HCT116 (cell line): ENCODE measurements around the gene ACHE. TPM values are rescaled to one million over a fixed set of nuclear protein-coding genes. Genes with fewer than 3 reads are reported as not detected.

Experiments
- ATAC-seq: fragments of 200-7000 bp; cut with Tn5 transposase; 2 replicates; pipeline ENCODE4 v1.9.1; 2020; ENCODE audit warnings: mild to moderate bottlenecking, moderate library complexity
- BruUV-seq: library from RNA; stranded (reverse); fragments of 400-500 nt; replicated peaks from 2 replicates; lab custom pipeline; 2021; lab: Mats Ljungman, UMichigan
- CTCF ChIA-PET: fragments of 300-600 bp; sonication (Branson Sonifier 250); formaldehyde crosslinking; loops from one replicate; lab custom pipeline; 2021; ENCODE audit warnings: antibody characterized with exemption; lab: Charles Lee
- POLR2A ChIA-PET: fragments of 300-600, 350-600 bp; sonication (Branson Sonifier 250); formaldehyde crosslinking; loops from one replicate; lab custom pipeline; 2021; ENCODE audit warnings: antibody characterized with exemption; lab: Charles Lee
- RAD21 ChIA-PET, 2 experiments: fragments of 300-600 bp; sonication (Branson Sonifier 250); formaldehyde crosslinking; loops; one replicate each; lab custom pipeline; 2023; ENCODE audit warnings: low total read pairs in 2 of 2; ENCODE audit not compliant: uncharacterized antibody in 2 of 2, unreplicated experiment in 2 of 2, low non-redundant PET in 1 of 2; lab: Charles Lee
- DNase-seq: peaks from one replicate; pipeline ENCODE4 v3.0.0-alpha.2; 2010; ENCODE audit warnings: low read depth, low spot score
- H2AFZ ChIP-seq: fragments of 200-600 bp; shearing (Covaris generic), sonication (generic); 2 replicates; pipeline ENCODE4 v1.6.1; 2017; ENCODE audit warnings: low read depth, mixed run types, mixed read lengths, antibody characterized with exemption, low read length; ENCODE audit not compliant: poor library complexity, severe bottlenecking
- H3K27ac ChIP-seq: 2 replicates; pipeline ENCODE4 v1.5.1; 2012; ENCODE audit warnings: low read depth, low read length
- H3K27me3 ChIP-seq: fragments of 200-600 bp; sonication (generic); 2 replicates; pipeline ENCODE4 v1.6.1; 2016; ENCODE audit warnings: mixed run types, low read length, mixed read lengths; ENCODE audit not compliant: insufficient read depth
- H3K36me3 ChIP-seq, 2 experiments: fragments of 200-500 bp in 1 of 2; fragments of 200-600 bp in 1 of 2; sonication (Bioruptor generic) in 1 of 2; sonication (generic) in 1 of 2; 2 replicates each; pipeline versions ENCODE4 v1.5.1 to v1.6.1; 2014 to 2016; ENCODE audit warnings: low read length in 2 of 2, inconsistent platforms in 1 of 2, mixed read lengths in 1 of 2, mixed run types in 1 of 2; ENCODE audit not compliant: insufficient read depth in 2 of 2, control insufficient read depth in 1 of 2
- H3K4me1 ChIP-seq, 2 experiments: fragments of 200-600 bp in 1 of 2; sonication (generic) in 1 of 2; 2 replicates each; pipeline versions ENCODE4 v1.5.1 to v1.6.1; 2012 to 2017; ENCODE audit warnings: low read length in 2 of 2, inconsistent platforms in 1 of 2, mild to moderate bottlenecking in 1 of 2, mixed read lengths in 1 of 2, mixed run types in 1 of 2, moderate library complexity in 1 of 2; ENCODE audit not compliant: insufficient read depth in 2 of 2, control insufficient read depth in 1 of 2
- H3K4me2 ChIP-seq: fragments of 200-600 bp; sonication (generic); 2 replicates; pipeline ENCODE4 v1.6.1; 2017; ENCODE audit warnings: mixed run types, low read length, mixed read lengths
- H3K4me3 ChIP-seq, 2 experiments: fragments of 200-600 bp in 1 of 2; sonication (generic) in 1 of 2; replicated peaks in 1 of 2; 2 replicates each; pipeline ENCODE4 v1.5.1; 2011 to 2016; ENCODE audit warnings: low read length in 2 of 2, control low read depth in 1 of 2, low read depth in 1 of 2, mild to moderate bottlenecking in 1 of 2, mixed read lengths in 1 of 2, mixed run types in 1 of 2
- H3K79me2 ChIP-seq: fragments of 200-600 bp; sonication (generic); 2 replicates; pipeline ENCODE4 v1.6.1; 2017; ENCODE audit warnings: mild to moderate bottlenecking, mixed run types, low read length, moderate library complexity, mixed read lengths; ENCODE audit not compliant: insufficient read depth
- H3K9ac ChIP-seq: fragments of 200-600 bp; sonication (generic); 2 replicates; pipeline ENCODE4 v1.6.1; 2016; ENCODE audit warnings: low read length, mixed read lengths
- H3K9me2 ChIP-seq: fragments of 200-600 bp; sonication (generic), shearing (Covaris generic); 2 replicates; pipeline ENCODE4 v1.6.1; 2017; ENCODE audit warnings: mixed run types, mild to moderate bottlenecking, moderate library complexity; ENCODE audit not compliant: insufficient read depth
- H3K9me3 ChIP-seq, 2 experiments: fragments of 200-500 bp in 1 of 2; fragments of 200-600 bp in 1 of 2; sonication (Bioruptor generic) in 1 of 2; sonication (generic) in 1 of 2; 2 replicates each; pipeline ENCODE4 v1.6.1; 2014 to 2017; ENCODE audit warnings: low read length in 2 of 2, mixed read lengths in 2 of 2, inconsistent platforms in 1 of 2, low read depth in 1 of 2, mild to moderate bottlenecking in 1 of 2, mixed run types in 1 of 2, moderate library complexity in 1 of 2; ENCODE audit not compliant: control insufficient read depth in 1 of 2, insufficient read depth in 1 of 2
- H4K20me1 ChIP-seq: fragments of 200-600 bp; sonication (generic), shearing (Covaris generic); 2 replicates; pipeline ENCODE4 v1.6.1; 2017; ENCODE audit warnings: mixed run types, mild to moderate bottlenecking, moderate library complexity; ENCODE audit not compliant: insufficient read depth
- CTCF ChIP-seq, 3 experiments: fragments of 200-600 bp in 1 of 3; sonication (generic) in 1 of 3; IDR thresholded peaks in 2 of 3; conservative IDR thresholded peaks in 1 of 3; 2 replicates each; pipeline ENCODE4 v1.5.1; 2012 to 2017; ENCODE audit warnings: low read depth in 2 of 3, low read length in 2 of 3, antibody characterized with exemption in 1 of 3, borderline replicate concordance in 1 of 3, control low read depth in 1 of 3, mild to moderate bottlenecking in 1 of 3, mixed read lengths in 1 of 3, mixed run types in 1 of 3, moderate library complexity in 1 of 3; ENCODE audit not compliant: insufficient read depth in 1 of 3
- EZH2 ChIP-seq: fragments of 200-600 bp; sonication (generic); IDR thresholded peaks from 2 replicates; pipeline ENCODE4 v1.6.1; 2017; ENCODE audit warnings: antibody characterized with exemption, mixed run types
- EZH2phosphoT487 ChIP-seq: fragments of 200-600 bp; IDR thresholded peaks from 2 replicates; pipeline ENCODE4 v1.6.1; 2018; ENCODE audit warnings: antibody characterized with exemption, borderline replicate concordance
- MAX ChIP-seq: IDR thresholded peaks from 2 replicates; pipeline ENCODE4 v1.6.1; 2012
- POLR2A ChIP-seq: IDR thresholded peaks from 2 replicates; pipeline ENCODE4 v1.7.0; 2011; ENCODE audit warnings: borderline replicate concordance; ENCODE audit not compliant: insufficient read depth, insufficient read length; ENCODE audit errors: extremely low read depth
- POLR2AphosphoS5 ChIP-seq: IDR thresholded peaks from 2 replicates; pipeline ENCODE4 v1.6.1; 2011; ENCODE audit warnings: mild to moderate bottlenecking, low read depth, low read length, moderate library complexity
- RAD21 ChIP-seq: IDR thresholded peaks from 2 replicates; pipeline ENCODE4 v1.6.1; 2012; ENCODE audit warnings: low read depth, mild to moderate bottlenecking
- REST ChIP-seq: IDR thresholded peaks from 2 replicates; pipeline ENCODE4 v1.6.1; 2012; ENCODE audit warnings: low read depth
- SIN3A ChIP-seq: IDR thresholded peaks from 2 replicates; pipeline ENCODE4 v1.6.1; 2012; ENCODE audit warnings: low read depth
- SP1 ChIP-seq: IDR thresholded peaks from 2 replicates; pipeline ENCODE4 v1.6.1; 2012; ENCODE audit warnings: low read depth
- ZFX ChIP-seq: fragments of 450-650 bp; IDR thresholded peaks from 2 replicates; pipeline ENCODE4 v1.6.1; 2017
- ZNF274 ChIP-seq: fragments of 200-500 bp; sonication (Bioruptor generic); IDR thresholded peaks from 2 replicates; pipeline ENCODE4 v1.6.1; 2014; ENCODE audit warnings: mild to moderate bottlenecking, low read depth, low read length, inconsistent platforms
- intact Hi-C: fragments of 100-400 bp; cut with micrococcal nuclease; formaldehyde crosslinking; loops from 2 replicates; pipeline ENCODE4 v1.10.0; 2022
- total RNA-seq: library from RNA; stranded (reverse); gene quantifications from one replicate; pipeline ENCODE4 v1.2.1, GENCODE V29; 2021; ENCODE audit not compliant: unreplicated experiment

ACHE gene
- total RNA-seq, 1 experiment from 2014 or later = 1.8 TPM

- BruUV-seq = TSS peak; percentile 86
- intact Hi-C loops = loop anchor here (1.0 to 2.0 kb wide), 3 partner anchors 53 to 383 kb away; no protein-coding TSS in a partner anchor
Observed at GRCh38 chr7:100852048-100852872, 43.4 kb downstream of the ACHE start, which contains the start of gene SLC12A9. Gene SLC12A9 (plus strand): TSS chr7:100852713. CDS start chr7:100854198, 1,485 bp downstream.

More at GRCh38 chr7:100852048-100852872, 43.4 kb downstream of the ACHE start, which contains the start of gene SLC12A9:
- no peaks in the 10 kb centered on the region for H3K9me3 ChIP-seq
- H3K27ac ChIP-seq = peak within 1 kb of the TSS; percentile 63
- ChIA-PET CTCF (interaction anchor here (0.6 to 3.4 kb wide), 14 partner anchors 9 to 383 kb away, joined by 3 to 52 read pairs (median 4); partner anchors contain the start of genes EPHB4, MOSPD3, POP7 and SRRT), POLR2A (interaction anchor here (0.6 to 3.3 kb wide), 5 partner anchors 15 to 424 kb away, joined by 3 to 17 read pairs (median 3); partner anchors contain the start of genes POP7, TRIP6, UFSP1 and ZCWPW1), RAD21 (interaction anchor here (0.5 to 2.3 kb wide), 7 partner anchors 12 to 148 kb away, joined by 3 to 12 read pairs (median 5); partner anchors contain the start of gene POP7 (in 2 of the 2))
- H3K36me3 ChIP-seq = no peaks in the 10 kb centered on the region
- H3K9ac ChIP-seq = peak within 1 kb of the TSS; percentile 77
- H3K27me3 ChIP-seq = no peaks in the 10 kb centered on the region
- DNase-seq = peak; percentile 81
- H3K4me3 ChIP-seq = peak within 1 kb of the TSS; percentile 83 to 84
- H3K9me2 ChIP-seq = no peaks in the 10 kb centered on the region
- H2AFZ ChIP-seq = no peak within 1 kb of the TSS
- H3K79me2 ChIP-seq = peaks cover 18% of the 10 kb centered on the region; the same call in 1 of the 2 replicates
- TF ChIP-seq CTCF (IDR thresholded peaks at IDR 0.05 in 2 of 3, conservative IDR thresholded peaks at IDR 0.05 in 1 of 3; ENCODE audit: borderline replicate concordance in 1 of 3, insufficient read depth in 1 of 3, low read depth in 2 of 3, low read length in 2 of 3) (peak; percentile 84 to 95 (median 94)), ZNF274 (no peak), SP1 (0 out of 2 replicates have a peak, but pooled peaks have one; percentile 45), POLR2AphosphoS5 (peak; percentile 61), EZH2phosphoT487 (no peak), EZH2 (no peak), POLR2A (peak; percentile 17), RAD21 (peak; percentile 99), REST (no peak), SIN3A (peak; percentile 95; the same call in 1 of the 2 replicates), ZFX (peak; percentile 56; the same call in 1 of the 2 replicates), MAX (peak; percentile 99)
- peaks cover 6 to 16% of the 10 kb centered on the region in 2 experiments; a peak in 3 of 4 replicates for H3K4me1 ChIP-seq
- peak; percentile 97 for ATAC-seq
- no peaks in the 10 kb centered on the region for H4K20me1 ChIP-seq
- peak within 1 kb of the TSS; percentile 70 for H3K4me2 ChIP-seq
